ENCODE measurements around the gene KRT86.

DNA sequence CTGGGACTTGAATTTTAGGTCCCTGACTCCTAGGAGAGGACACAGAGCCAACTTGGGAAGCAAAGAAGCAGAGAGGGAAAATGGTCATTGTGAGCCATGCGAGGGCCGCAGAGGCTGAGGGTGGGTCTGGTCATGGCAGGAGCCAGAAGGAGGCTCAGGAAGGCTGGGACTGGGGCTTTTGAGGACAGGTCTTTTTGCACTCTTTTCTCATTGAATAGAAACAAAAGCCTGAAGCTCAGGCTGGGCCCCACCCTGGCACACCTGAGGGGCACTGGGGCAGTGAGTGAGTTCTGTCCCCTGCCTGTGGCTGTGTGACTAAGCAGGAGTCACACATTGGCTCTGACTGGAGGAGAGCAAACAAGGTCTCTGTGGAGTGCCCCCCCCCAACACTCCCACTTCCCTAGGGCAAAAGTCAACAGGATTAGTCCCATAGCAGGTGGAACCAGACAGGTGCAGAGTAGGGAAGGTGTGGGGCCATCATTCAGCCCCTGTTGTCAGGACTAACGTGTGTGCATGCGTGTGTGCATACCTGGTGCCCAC lies 38.6 kb upstream of the KRT86 start:
- TF ChIP-seq EZH2phosphoT487 (IDR thresholded peaks at IDR 0.05; ENCODE audit: insufficient read depth, low read depth) (no peak), EZH2 (IDR thresholded peaks at IDR 0.05; ENCODE audit: insufficient read depth, poor library complexity, severe bottlenecking) (no peak)
